Ascending aorta (tissue), 2 donors: ENCODE results near the gene TEAD1. TPM values are rescaled to one million over a fixed set of nuclear protein-coding genes. Genes with fewer than 3 reads are reported as not detected.

Experiments used
- DNase-seq, 2 donors: peaks; one replicate each; pipeline ENCODE4 v3.0.0-alpha.2; 2019; ENCODE audit warnings: low spot score in 2 of 2
- H3K27ac ChIP-seq, 2 donors: fragments of 200-600 bp; sonication (generic); one replicate each; pipeline ENCODE4 v1.5.1; 2016 to 2017; ENCODE audit warnings: mild to moderate bottlenecking in 1 of 2
- H3K27me3 ChIP-seq: fragments of 200-600 bp; sonication (generic); one replicate; pipeline ENCODE4 v1.5.1; 2017
- H3K36me3 ChIP-seq, 2 donors: fragments of 200-600 bp; sonication (generic); one replicate each; pipeline ENCODE4 v1.5.1; 2016
- H3K4me1 ChIP-seq, 2 donors: fragments of 200-600 bp; sonication (generic); one replicate each; pipeline ENCODE4 v1.5.1; 2016 to 2017; ENCODE audit warnings: mild to moderate bottlenecking in 1 of 2
- H3K4me3 ChIP-seq, 2 donors: fragments of 200-600 bp; sonication (generic); one replicate each; pipeline ENCODE4 v1.5.1; 2016 to 2017; ENCODE audit warnings: mild to moderate bottlenecking in 1 of 2
- H3K9me3 ChIP-seq, 2 donors: fragments of 200-600 bp; sonication (generic); one replicate each; pipeline ENCODE4 v1.5.1; 2016
- intact Hi-C: fragments of 100-400 bp; cut with DNase I; formaldehyde crosslinking; loops from one replicate; pipeline ENCODE4 v1.15.1; 2023
- total RNA-seq: library from RNA; depleted of rRNA; stranded (reverse); fragments of >200 nt; gene quantifications from one replicate; pipeline ENCODE4 v1.1.0, GENCODE V29; 2016
- TF ChIP-seq, protein P1 (sequence below), 3 experiments: fragments of 200-600 bp in 2 of 3; fragments of 450-650 bp in 1 of 3; sonication (generic) in 2 of 3; IDR thresholded peaks; one replicate each; pipeline ENCODE4 v1.5.1; 2016 to 2019; ENCODE audit warnings: antibody characterized with exemption in 3 of 3, mild to moderate bottlenecking in 1 of 3, moderate library complexity in 1 of 3

Gene TEAD1
- total RNA-seq, 1 donor from 2014 or later = 112 TPM

DNA sequence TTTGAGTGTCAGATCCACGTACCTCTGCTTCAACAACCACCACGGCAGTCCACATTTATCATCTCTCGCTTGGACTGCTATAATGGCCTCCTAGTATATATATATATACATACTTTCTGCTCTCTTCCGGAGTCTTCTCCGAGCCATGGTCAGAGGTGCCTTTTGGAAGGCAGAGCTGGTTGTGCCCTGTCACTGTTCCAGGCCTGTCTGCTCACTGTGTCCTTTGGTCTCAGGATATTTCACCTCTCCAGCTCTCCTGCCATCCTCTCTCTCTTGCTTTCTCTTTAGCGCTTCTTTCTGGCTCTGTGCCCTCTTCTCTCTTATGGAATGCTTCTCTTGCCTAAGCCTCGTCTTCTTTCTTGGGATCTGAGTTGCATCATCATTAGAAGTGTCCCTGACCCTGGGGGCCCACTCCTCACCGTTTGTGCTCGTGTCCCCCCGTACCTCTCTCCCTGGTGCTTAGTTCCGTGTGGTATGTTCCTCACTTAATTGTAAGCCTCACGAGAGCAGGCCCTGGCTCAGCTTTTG lies 248.8 kb downstream of the TEAD1 start:
- H3K4me3 ChIP-seq = no peak overlapping the region
- no peaks in the 10 kb centered on the region for H3K9me3 ChIP-seq
- peaks cover 0 to 16% of the 10 kb centered on the region in 2 donors for H3K36me3 ChIP-seq
- no peaks in the 10 kb centered on the region for H3K4me1 ChIP-seq
- H3K27ac ChIP-seq = no peak overlapping the region
- DNase-seq = no peak
- intact Hi-C loops = no loop called here
- no peaks in the 10 kb centered on the region for H3K27me3 ChIP-seq
- TF ChIP-seq, protein P1, sequence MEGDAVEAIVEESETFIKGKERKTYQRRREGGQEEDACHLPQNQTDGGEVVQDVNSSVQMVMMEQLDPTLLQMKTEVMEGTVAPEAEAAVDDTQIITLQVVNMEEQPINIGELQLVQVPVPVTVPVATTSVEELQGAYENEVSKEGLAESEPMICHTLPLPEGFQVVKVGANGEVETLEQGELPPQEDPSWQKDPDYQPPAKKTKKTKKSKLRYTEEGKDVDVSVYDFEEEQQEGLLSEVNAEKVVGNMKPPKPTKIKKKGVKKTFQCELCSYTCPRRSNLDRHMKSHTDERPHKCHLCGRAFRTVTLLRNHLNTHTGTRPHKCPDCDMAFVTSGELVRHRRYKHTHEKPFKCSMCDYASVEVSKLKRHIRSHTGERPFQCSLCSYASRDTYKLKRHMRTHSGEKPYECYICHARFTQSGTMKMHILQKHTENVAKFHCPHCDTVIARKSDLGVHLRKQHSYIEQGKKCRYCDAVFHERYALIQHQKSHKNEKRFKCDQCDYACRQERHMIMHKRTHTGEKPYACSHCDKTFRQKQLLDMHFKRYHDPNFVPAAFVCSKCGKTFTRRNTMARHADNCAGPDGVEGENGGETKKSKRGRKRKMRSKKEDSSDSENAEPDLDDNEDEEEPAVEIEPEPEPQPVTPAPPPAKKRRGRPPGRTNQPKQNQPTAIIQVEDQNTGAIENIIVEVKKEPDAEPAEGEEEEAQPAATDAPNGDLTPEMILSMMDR (IDR thresholded peaks at IDR 0.05) = no peak

DNA sequence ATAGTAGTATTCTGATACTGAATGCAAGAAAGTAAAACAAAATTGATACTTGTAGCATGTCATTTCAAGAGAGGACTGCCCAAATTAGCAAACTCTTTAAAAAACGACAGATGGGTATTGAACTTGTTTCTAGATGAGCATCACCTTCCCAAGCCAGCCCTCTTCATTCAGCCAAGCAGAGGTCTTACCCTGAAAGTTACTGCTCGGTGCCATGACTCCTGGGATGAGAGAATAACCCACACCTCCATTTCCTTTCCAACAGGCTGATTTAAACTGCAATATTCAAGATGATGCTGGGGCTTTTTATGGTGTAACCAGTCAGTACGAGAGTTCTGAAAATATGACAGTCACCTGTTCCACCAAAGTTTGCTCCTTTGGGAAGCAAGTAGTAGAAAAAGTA lies 250.4 kb downstream of the TEAD1 start:
- Histone ChIP-seq H3K9me3 (no peaks in the 10 kb centered on the region), H3K4me3 (no peak overlapping the region), H3K27ac (no peak overlapping the region), H3K36me3 (peaks cover 0 to 16% of the 10 kb centered on the region in 2 donors), H3K27me3 (no peaks in the 10 kb centered on the region), H3K4me1 (no peaks in the 10 kb centered on the region)
- intact Hi-C loops = no loop called here
- TF ChIP-seq, protein P1 (IDR thresholded peaks at IDR 0.05) = no peak
- no peak for DNase-seq

GRCh38 chr11:12925520-12925919 lies 251.3 kb downstream of the TEAD1 start:
- no peak overlapping the region for H3K27ac ChIP-seq
- H3K27me3 ChIP-seq = no peaks in the 10 kb centered on the region
- H3K9me3 ChIP-seq = no peaks in the 10 kb centered on the region
- no peak for DNase-seq
- TF ChIP-seq, protein P1 (IDR thresholded peaks at IDR 0.05) = no peak
- peaks cover 0 to 16% of the 10 kb centered on the region in 2 donors for H3K36me3 ChIP-seq
- H3K4me3 ChIP-seq = no peak overlapping the region
- intact Hi-C loops = no loop called here
- no peaks in the 10 kb centered on the region for H3K4me1 ChIP-seq

DNA sequence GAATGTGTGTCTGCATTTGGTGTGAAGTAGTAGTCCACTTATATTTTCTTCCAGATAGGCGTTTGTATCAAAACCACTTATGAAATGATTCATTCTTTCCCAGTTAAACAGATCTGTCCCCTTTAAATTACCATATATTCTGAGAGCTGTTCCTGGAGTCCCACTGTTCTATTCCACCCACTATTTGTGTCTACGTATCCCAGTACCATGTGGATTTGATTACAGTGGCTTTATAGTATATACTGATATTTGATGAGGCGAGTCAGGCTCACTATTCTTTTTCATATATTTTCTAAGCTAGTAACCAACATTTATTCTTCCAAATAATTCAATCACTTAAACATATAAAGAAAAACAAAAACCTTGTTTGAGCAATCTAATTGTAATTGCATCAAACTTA lies 253.0 kb downstream of the TEAD1 start:
- TF ChIP-seq, protein P1 (IDR thresholded peaks at IDR 0.05) = no peak
- H3K9me3 ChIP-seq = no peaks in the 10 kb centered on the region
- no peak overlapping the region for H3K4me3 ChIP-seq
- no peaks in the 10 kb centered on the region for H3K27me3 ChIP-seq
- intact Hi-C loops = no loop called here
- H3K36me3 ChIP-seq = peaks cover 0 to 21% of the 10 kb centered on the region in 2 donors
- no peaks in the 10 kb centered on the region for H3K4me1 ChIP-seq
- no peak overlapping the region for H3K27ac ChIP-seq
- DNase-seq = no peak

- DNase-seq = no peak
- no peaks in the 10 kb centered on the region for H3K9me3 ChIP-seq
- H3K27ac ChIP-seq = no peak overlapping the region
- H3K36me3 ChIP-seq = peaks cover 0 to 23% of the 10 kb centered on the region in 2 donors
- H3K4me3 ChIP-seq = no peak overlapping the region
- intact Hi-C loops = no loop called here
- TF ChIP-seq, protein P1 (IDR thresholded peaks at IDR 0.05) = no peak
- H3K27me3 ChIP-seq = no peaks in the 10 kb centered on the region
- H3K4me1 ChIP-seq = no peaks in the 10 kb centered on the region
Observed at GRCh38 chr11:12927886-12928285, 253.7 kb downstream of the TEAD1 start.

GRCh38 chr11:12930850-12931249 lies 256.6 kb downstream of the TEAD1 start:
- H3K4me1 ChIP-seq = no peaks in the 10 kb centered on the region
- no peak overlapping the region for H3K4me3 ChIP-seq
- H3K9me3 ChIP-seq = no peaks in the 10 kb centered on the region
- H3K27me3 ChIP-seq = no peaks in the 10 kb centered on the region
- H3K27ac ChIP-seq = no peak overlapping the region
- no peak for DNase-seq
- peaks cover 0 to 16% of the 10 kb centered on the region in 2 donors for H3K36me3 ChIP-seq
- TF ChIP-seq, protein P1 (IDR thresholded peaks at IDR 0.05) = no peak
- intact Hi-C loops = no loop called here
